HepG2 (cell line): ENCODE results near the gene SPTBN2. TPM values are rescaled to one million over a fixed set of nuclear protein-coding genes. Genes with fewer than 3 reads are reported as not detected.
A peak's percentile ranks its signal among the peaks of the same experiment; 100 is the strongest.

Experiments used
- AGO2 ChIP-seq: fragments of 200-400 bp; formaldehyde crosslinking; optimal IDR thresholded peaks from 2 replicates; pipeline ENCODE3; 2017; ENCODE audit warnings: mild to moderate bottlenecking, low read depth, low read length, moderate library complexity
- ARID4A ChIP-seq: sonication (generic); formaldehyde crosslinking; IDR thresholded peaks from 2 replicates; pipeline ENCODE4 v1.5.0; 2020; ENCODE audit warnings: mild to moderate bottlenecking, missing genetic modification reagents, borderline replicate concordance
- ATF7-NPFF ChIP-seq: sonication (generic); formaldehyde crosslinking; IDR thresholded peaks from 2 replicates; pipeline ENCODE4 v1.8.1; 2023; ENCODE audit warnings: mild to moderate bottlenecking, low read depth, missing genetic modification reagents, moderate library complexity
- HNRNPK ChIP-seq: fragments of 200-400 bp; formaldehyde crosslinking; IDR thresholded peaks from 2 replicates; pipeline ENCODE4 v1.6.1; 2018; ENCODE audit warnings: low read length, low read depth, moderate library complexity, mild to moderate bottlenecking; ENCODE audit not compliant: poor library complexity, severe bottlenecking
- IKZF4 ChIP-seq: sonication (generic); formaldehyde crosslinking; IDR thresholded peaks from 2 replicates; pipeline ENCODE4 v1.5.1; 2020; ENCODE audit warnings: borderline replicate concordance, mild to moderate bottlenecking, low read depth, missing genetic modification reagents; ENCODE audit errors: not compliant biosample characterization
- KDM2A ChIP-seq: sonication (generic); formaldehyde crosslinking; IDR thresholded peaks from 2 replicates; pipeline ENCODE4 v1.4.0; 2020; ENCODE audit warnings: low read depth, missing genetic modification reagents, borderline replicate concordance
- KMT2A ChIP-seq: sonication (generic); formaldehyde crosslinking; IDR thresholded peaks from 2 replicates; pipeline ENCODE4 v1.4.0; 2020; ENCODE audit warnings: missing genetic modification reagents
- MXI1 ChIP-seq: IDR thresholded peaks from 3 replicates; pipeline ENCODE4 v1.6.1; 2012; ENCODE audit warnings: low read depth, low read length, inconsistent platforms, borderline replicate concordance
- RERE ChIP-seq: IDR thresholded peaks from 2 replicates; pipeline ENCODE4 v1.6.1; 2016; ENCODE audit warnings: low read depth, missing genetic modification reagents, missing compliant biosample characterization
- ZBED4 ChIP-seq: sonication (generic); formaldehyde crosslinking; IDR thresholded peaks from 2 replicates; pipeline ENCODE4 v1.4.0; 2020; ENCODE audit warnings: missing genetic modification reagents, borderline replicate concordance
- ZNF230 ChIP-seq: sonication (generic); formaldehyde crosslinking; IDR thresholded peaks from 2 replicates; pipeline ENCODE4 v1.4.0; 2020; ENCODE audit warnings: mild to moderate bottlenecking, missing genetic modification reagents
- ZNF790 ChIP-seq: sonication (generic); formaldehyde crosslinking; IDR thresholded peaks from 2 replicates; pipeline ENCODE4 v1.8.0; 2022; ENCODE audit warnings: missing genetic modification reagents, mild to moderate bottlenecking, borderline replicate concordance
- polyA plus RNA-seq, 8 experiments: library from polyadenylated mRNA; depleted of rRNA in 3 of 8; stranded (reverse) in 7 of 8; unstranded in 1 of 8; fragments of >200 nt; fragmentation: Illumina TruSeq in 4 of 8; extraction: Trizol in 4 of 8; gene quantifications; 2 replicates each; pipeline versions ENCODE4 v1.2.1 to v1.2.3, GENCODE V29; 2011 to 2016; ENCODE audit warnings: low read depth in 4 of 8, missing spikeins in 1 of 8, mixed read lengths in 1 of 8; ENCODE audit not compliant: insufficient read depth in 1 of 8
- total RNA-seq, 5 experiments: library from RNA; depleted of rRNA; stranded (reverse); fragments of >200 nt; fragmentation: Illumina TruSeq; extraction: Trizol; gene quantifications; 2 replicates each; pipeline ENCODE4 v1.2.3, GENCODE V29; 2016; ENCODE audit warnings: low read depth in 1 of 5

Gene SPTBN2
- total and polyA plus RNA-seq, 2 of the 13 experiments (the other 11 are each of a cell fraction or from before 2014, with no cell fraction given) = 0.65 to 4.0 TPM

GRCh38 chr11:66744485-66745355, 15.7 kb upstream of the SPTBN2 start (continued):
- peak; percentile 19; the same call in 1 of the 2 replicates for TF ChIP-seq KMT2A (CRISPR knock-in tag)
- 0 out of 2 replicates have a peak, but pooled peaks have one; percentile 64 for TF ChIP-seq ZNF230
- TF ChIP-seq AGO2 = no peak
- peak; percentile 70 for TF ChIP-seq IKZF4 (CRISPR knock-in tag)
- peak; percentile 60; the same call in 1 of the 2 replicates for TF ChIP-seq ZNF790 (CRISPR knock-in tag)
- TF ChIP-seq ATF7-NPFF (CRISPR knock-in tag) = peak; percentile 86; the same call in 1 of the 2 replicates
- peak; percentile 10 for TF ChIP-seq HNRNPK
- TF ChIP-seq KDM2A (CRISPR knock-in tag) = peak; percentile 82; the same call in 1 of the 2 replicates
- peak; percentile 8; the same call in 1 of the 2 replicates for TF ChIP-seq RERE
- TF ChIP-seq ZBED4 = peak; percentile 56; the same call in 1 of the 2 replicates
- TF ChIP-seq MXI1 = peak; percentile 69; the same call in 2 of the 3 replicates
- TF ChIP-seq ARID4A (CRISPR knock-in tag) = peak; percentile 60; the same call in 1 of the 2 replicates
